Measurements from ENCODE around the gene EMP2.

Gene EMP2

GRCh38 chr16:10493276-10493675 is 87.1 kb downstream of the EMP2 start:
- Histone ChIP-seq H3K4me1 (ENCODE audit: control insufficient read depth, insufficient read depth, low read length) (no peaks in the 10 kb centered on the region), H3K4me3 (ENCODE audit: low read depth, low read length) (no peak overlapping the region), H3K9me3 (ENCODE audit: control insufficient read depth, insufficient read depth, low read depth, low read length) (no peaks in the 10 kb centered on the region), H3K36me3 (ENCODE audit: control insufficient read depth in 2 of 2, insufficient read depth in 1 of 2, low read length in 2 of 2) (no peaks in the 10 kb centered on the region), H3K27ac (ENCODE audit: extremely low read depth, low read depth, low read length) (no peak overlapping the region)
- POLR2A ChIA-PET = no interaction called here
- CTCF ChIA-PET = interaction anchor here (0.6 to 1.5 kb wide), 2 partner anchors 236 to 452 kb away, joined by 3 read pairs; no protein-coding TSS in a partner anchor
- TF ChIP-seq ZNF169 (tag by site-specific recombination; IDR thresholded peaks at IDR 0.05) (no peak), KLF10 (tag by site-specific recombination; IDR thresholded peaks at IDR 0.05) (no peak), ZNF692 (tag by site-specific recombination; IDR thresholded peaks at IDR 0.05) (no peak)
- TF ChIP-seq, protein P1, sequence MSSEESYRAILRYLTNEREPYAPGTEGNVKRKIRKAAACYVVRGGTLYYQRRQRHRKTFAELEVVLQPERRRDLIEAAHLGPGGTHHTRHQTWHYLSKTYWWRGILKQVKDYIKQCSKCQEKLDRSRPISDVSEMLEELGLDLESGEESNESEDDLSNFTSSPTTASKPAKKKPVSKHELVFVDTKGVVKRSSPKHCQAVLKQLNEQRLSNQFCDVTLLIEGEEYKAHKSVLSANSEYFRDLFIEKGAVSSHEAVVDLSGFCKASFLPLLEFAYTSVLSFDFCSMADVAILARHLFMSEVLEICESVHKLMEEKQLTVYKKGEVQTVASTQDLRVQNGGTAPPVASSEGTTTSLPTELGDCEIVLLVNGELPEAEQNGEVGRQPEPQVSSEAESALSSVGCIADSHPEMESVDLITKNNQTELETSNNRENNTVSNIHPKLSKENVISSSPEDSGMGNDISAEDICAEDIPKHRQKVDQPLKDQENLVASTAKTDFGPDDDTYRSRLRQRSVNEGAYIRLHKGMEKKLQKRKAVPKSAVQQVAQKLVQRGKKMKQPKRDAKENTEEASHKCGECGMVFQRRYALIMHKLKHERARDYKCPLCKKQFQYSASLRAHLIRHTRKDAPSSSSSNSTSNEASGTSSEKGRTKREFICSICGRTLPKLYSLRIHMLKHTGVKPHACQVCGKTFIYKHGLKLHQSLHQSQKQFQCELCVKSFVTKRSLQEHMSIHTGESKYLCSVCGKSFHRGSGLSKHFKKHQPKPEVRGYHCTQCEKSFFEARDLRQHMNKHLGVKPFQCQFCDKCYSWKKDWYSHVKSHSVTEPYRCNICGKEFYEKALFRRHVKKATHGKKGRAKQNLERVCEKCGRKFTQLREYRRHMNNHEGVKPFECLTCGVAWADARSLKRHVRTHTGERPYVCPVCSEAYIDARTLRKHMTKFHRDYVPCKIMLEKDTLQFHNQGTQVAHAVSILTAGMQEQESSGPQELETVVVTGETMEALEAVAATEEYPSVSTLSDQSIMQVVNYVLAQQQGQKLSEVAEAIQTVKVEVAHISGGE (tag by site-specific recombination; conservative IDR thresholded peaks at IDR 0.05; ENCODE audit: low read depth) = no peak
- TF ChIP-seq, protein P2, sequence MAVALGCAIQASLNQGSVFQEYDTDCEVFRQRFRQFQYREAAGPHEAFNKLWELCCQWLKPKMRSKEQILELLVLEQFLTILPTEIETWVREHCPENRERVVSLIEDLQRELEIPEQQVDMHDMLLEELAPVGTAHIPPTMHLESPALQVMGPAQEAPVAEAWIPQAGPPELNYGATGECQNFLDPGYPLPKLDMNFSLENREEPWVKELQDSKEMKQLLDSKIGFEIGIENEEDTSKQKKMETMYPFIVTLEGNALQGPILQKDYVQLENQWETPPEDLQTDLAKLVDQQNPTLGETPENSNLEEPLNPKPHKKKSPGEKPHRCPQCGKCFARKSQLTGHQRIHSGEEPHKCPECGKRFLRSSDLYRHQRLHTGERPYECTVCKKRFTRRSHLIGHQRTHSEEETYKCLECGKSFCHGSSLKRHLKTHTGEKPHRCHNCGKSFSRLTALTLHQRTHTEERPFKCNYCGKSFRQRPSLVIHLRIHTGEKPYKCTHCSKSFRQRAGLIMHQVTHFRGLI (tag by site-specific recombination; IDR thresholded peaks at IDR 0.05) = no peak
- TF ChIP-seq, protein P3, sequence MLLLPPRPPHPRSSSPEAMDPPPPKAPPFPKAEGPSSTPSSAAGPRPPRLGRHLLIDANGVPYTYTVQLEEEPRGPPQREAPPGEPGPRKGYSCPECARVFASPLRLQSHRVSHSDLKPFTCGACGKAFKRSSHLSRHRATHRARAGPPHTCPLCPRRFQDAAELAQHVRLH (tag by site-specific recombination; IDR thresholded peaks at IDR 0.05) = no peak

DNA sequence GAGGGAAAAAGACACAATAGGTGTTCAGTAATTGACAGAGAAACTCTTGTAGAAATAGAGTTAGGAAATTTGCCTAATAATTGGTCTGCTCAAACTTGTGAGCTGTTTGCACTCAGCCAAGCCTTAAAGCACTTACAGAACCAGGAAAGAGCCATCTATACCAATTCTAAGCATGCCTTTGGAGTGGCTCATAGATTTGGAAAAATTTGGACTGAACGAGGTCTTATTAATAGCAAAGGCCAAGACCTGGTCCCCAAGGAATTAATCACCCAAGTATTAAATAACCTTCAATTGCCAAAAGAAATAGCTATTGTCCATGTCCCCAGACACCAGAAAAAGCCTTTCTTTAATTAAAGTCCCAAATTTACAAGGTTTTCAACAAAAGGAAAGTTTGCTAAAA is 90.3 kb downstream of the EMP2 start:
- POLR2A ChIA-PET = no interaction called here
- Histone ChIP-seq H3K9me3 (ENCODE audit: control insufficient read depth, insufficient read depth, low read depth, low read length) (no peaks in the 10 kb centered on the region), H3K4me1 (ENCODE audit: control insufficient read depth, insufficient read depth, low read length) (no peaks in the 10 kb centered on the region), H3K27ac (ENCODE audit: extremely low read depth, low read depth, low read length) (no peak overlapping the region), H3K4me3 (ENCODE audit: low read depth, low read length) (no peak overlapping the region), H3K36me3 (ENCODE audit: control insufficient read depth in 2 of 2, insufficient read depth in 1 of 2, low read length in 2 of 2) (no peaks in the 10 kb centered on the region)
- TF ChIP-seq PRDM6 (tag by site-specific recombination; IDR thresholded peaks at IDR 0.05) (no peak), ZNF837 (tag by site-specific recombination; IDR thresholded peaks at IDR 0.05) (no peak), SETDB1 (IDR thresholded peaks at IDR 0.05; ENCODE audit: insufficient read length, low read length) (no peak), GFI1B (tag by site-specific recombination; IDR thresholded peaks at IDR 0.05) (no peak), SP2 (tag by site-specific recombination; IDR thresholded peaks at IDR 0.05) (no peak), OVOL3 (tag by site-specific recombination; IDR thresholded peaks at IDR 0.05) (no peak), ZNF785 (tag by site-specific recombination; IDR thresholded peaks at IDR 0.05) (no peak), ZNF426 (tag by site-specific recombination; IDR thresholded peaks at IDR 0.05) (no peak), ZNF433 (tag by site-specific recombination; IDR thresholded peaks at IDR 0.05; ENCODE audit: low read depth) (no peak)
- CTCF ChIA-PET = interaction anchor here (0.7 kb wide), 1 partner anchor 1956 kb away, joined by 3 read pairs; no protein-coding TSS in a partner anchor
